ENCODE data around the gene BAG3.

Gene BAG3

GRCh38 chr10:119621078-119621384 lies 30.1 kb upstream of the BAG3 start:
- H3K9me3 Mint-ChIP-seq: no peaks in the 10 kb centered on the region
- H3K36me3 Mint-ChIP-seq (ENCODE audit: low read depth): no peaks in the 10 kb centered on the region
- H3K27ac Mint-ChIP-seq: no peak overlapping the region
- no peak for DNase-seq (ENCODE audit: low spot score)
- H3K4me1 Mint-ChIP-seq (ENCODE audit: low read depth): peaks cover 3% of the 10 kb centered on the region
- no peak overlapping the region for H3K4me3 Mint-ChIP-seq
- peaks cover 12% of the 10 kb centered on the region for H3K27me3 Mint-ChIP-seq (ENCODE audit: low read depth)

GRCh38 chr10:119625570-119626280 lies 25.5 kb upstream of the BAG3 start:
- H3K9me3 Mint-ChIP-seq: no peaks in the 10 kb centered on the region
- no peaks in the 10 kb centered on the region for H3K4me1 Mint-ChIP-seq (ENCODE audit: low read depth)
- no peak for DNase-seq (ENCODE audit: low spot score)
- H3K36me3 Mint-ChIP-seq (ENCODE audit: low read depth): no peaks in the 10 kb centered on the region
- no peak overlapping the region for H3K27ac Mint-ChIP-seq
- no peak overlapping the region for H3K4me3 Mint-ChIP-seq
- H3K27me3 Mint-ChIP-seq (ENCODE audit: low read depth): peaks cover 21% of the 10 kb centered on the region

- H3K9me3 Mint-ChIP-seq: no peaks in the 10 kb centered on the region
- no peaks in the 10 kb centered on the region for H3K4me1 Mint-ChIP-seq (ENCODE audit: low read depth)
- no peak overlapping the region for H3K27ac Mint-ChIP-seq
- H3K27me3 Mint-ChIP-seq (ENCODE audit: low read depth): peaks cover 8% of the 10 kb centered on the region
- H3K4me3 Mint-ChIP-seq: no peak overlapping the region
- no peaks in the 10 kb centered on the region for H3K36me3 Mint-ChIP-seq (ENCODE audit: low read depth)
- DNase-seq (ENCODE audit: low spot score): no peak
These were observed 20.9 kb upstream of the BAG3 start for GRCh38 chr10:119630300-119630699.

GRCh38 chr10:119633538-119634218 lies 17.5 kb upstream of the BAG3 start:
- H3K4me3 Mint-ChIP-seq: no peak overlapping the region

DNA sequence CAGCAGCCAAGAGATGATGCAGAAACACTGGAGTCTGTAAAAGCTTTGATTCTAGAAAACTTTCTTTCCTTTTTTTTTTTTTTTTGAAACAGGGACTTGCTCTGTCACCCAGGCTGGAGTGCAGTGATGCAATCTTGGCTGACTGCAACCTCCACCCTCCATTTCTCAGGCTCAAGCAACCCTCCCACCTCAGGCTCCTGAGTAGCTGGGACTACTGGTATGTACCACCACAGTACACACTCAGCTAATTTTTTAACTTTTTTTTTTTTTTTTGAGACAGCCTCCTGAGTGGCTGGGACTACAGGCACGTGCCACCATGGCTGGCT lies 17.0 kb upstream of the BAG3 start:
- H3K27me3 Mint-ChIP-seq (ENCODE audit: low read depth): peaks cover 26% of the 10 kb centered on the region
- no peak overlapping the region for H3K27ac Mint-ChIP-seq
- no peaks in the 10 kb centered on the region for H3K9me3 Mint-ChIP-seq
- no peaks in the 10 kb centered on the region for H3K4me1 Mint-ChIP-seq (ENCODE audit: low read depth)
- DNase-seq (ENCODE audit: low spot score): no peak
- H3K4me3 Mint-ChIP-seq: no peak overlapping the region
- H3K36me3 Mint-ChIP-seq (ENCODE audit: low read depth): no peaks in the 10 kb centered on the region

More at GRCh38 chr10:119633538-119634218, 17.5 kb upstream of the BAG3 start:
- no peaks in the 10 kb centered on the region for H3K36me3 Mint-ChIP-seq (ENCODE audit: low read depth)
- no peak overlapping the region for H3K27ac Mint-ChIP-seq
- H3K9me3 Mint-ChIP-seq: no peaks in the 10 kb centered on the region
- no peaks in the 10 kb centered on the region for H3K4me1 Mint-ChIP-seq (ENCODE audit: low read depth)
- H3K27me3 Mint-ChIP-seq (ENCODE audit: low read depth): peaks cover 20% of the 10 kb centered on the region
- no peak for DNase-seq (ENCODE audit: low spot score)

DNA sequence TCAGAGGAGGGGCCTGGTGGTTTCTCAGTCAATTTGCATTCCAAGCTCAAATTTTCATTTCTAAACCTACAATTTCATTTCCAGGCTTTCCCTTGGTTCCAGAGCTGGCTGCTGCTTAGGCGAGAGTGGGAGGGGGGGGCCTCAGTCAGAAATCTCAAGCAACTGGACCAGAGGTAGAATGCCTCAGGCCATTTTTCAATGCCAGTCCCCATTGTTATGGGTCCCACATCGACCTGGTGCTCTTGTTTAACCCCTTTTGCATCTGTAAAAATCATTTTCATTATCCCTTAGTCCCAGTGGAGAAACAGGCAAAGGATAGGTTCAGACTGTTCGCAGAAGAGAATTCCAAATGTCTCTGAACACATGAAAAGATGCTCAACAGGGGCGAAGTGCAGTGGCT lies 13.5 kb upstream of the BAG3 start:
- Mint-ChIP-seq H3K4me3 (no peak overlapping the region), H3K27me3 (ENCODE audit: low read depth) (peaks cover 47% of the 10 kb centered on the region), H3K27ac (no peak overlapping the region), H3K36me3 (ENCODE audit: low read depth) (no peaks in the 10 kb centered on the region), H3K4me1 (ENCODE audit: low read depth) (peaks cover 9% of the 10 kb centered on the region), H3K9me3 (no peaks in the 10 kb centered on the region)
- no peak for DNase-seq (ENCODE audit: low spot score)

GRCh38 chr10:119638982-119639381 lies 12.2 kb upstream of the BAG3 start:
- no peaks in the 10 kb centered on the region for H3K9me3 Mint-ChIP-seq
- H3K27me3 Mint-ChIP-seq (ENCODE audit: low read depth): peaks cover 58% of the 10 kb centered on the region
- H3K27ac Mint-ChIP-seq: no peak overlapping the region

DNA sequence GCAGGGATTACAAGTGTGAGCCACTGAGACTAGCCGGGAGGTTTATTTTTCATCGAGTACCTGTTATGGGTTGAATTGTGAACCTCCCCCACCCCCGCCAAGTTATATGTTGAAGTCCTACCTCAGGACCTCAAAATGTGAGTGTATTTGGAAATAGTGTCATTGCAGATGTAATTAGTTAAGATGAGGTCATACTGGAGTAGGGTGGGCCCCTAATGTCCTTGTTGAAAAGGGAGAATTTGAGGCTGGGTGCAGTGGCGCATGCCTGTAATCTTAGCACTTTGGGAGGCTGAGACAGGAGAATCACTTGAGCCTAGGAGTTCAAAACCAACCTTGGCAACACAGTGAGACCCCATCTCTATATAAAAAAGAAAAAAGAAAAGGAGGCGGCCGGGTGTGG lies 10.8 kb upstream of the BAG3 start:
- Mint-ChIP-seq H3K36me3 (ENCODE audit: low read depth) (no peaks in the 10 kb centered on the region), H3K27ac (no peak overlapping the region), H3K4me1 (ENCODE audit: low read depth) (peaks cover 21% of the 10 kb centered on the region), H3K27me3 (ENCODE audit: low read depth) (peaks cover 60% of the 10 kb centered on the region), H3K4me3 (no peak overlapping the region), H3K9me3 (no peaks in the 10 kb centered on the region)
- DNase-seq (ENCODE audit: low spot score): no peak

More at GRCh38 chr10:119638982-119639381, 12.2 kb upstream of the BAG3 start:
- no peaks in the 10 kb centered on the region for H3K36me3 Mint-ChIP-seq (ENCODE audit: low read depth)
- H3K4me1 Mint-ChIP-seq (ENCODE audit: low read depth): peaks cover 21% of the 10 kb centered on the region
- no peak overlapping the region for H3K4me3 Mint-ChIP-seq
- no peak for DNase-seq (ENCODE audit: low spot score)

DNA sequence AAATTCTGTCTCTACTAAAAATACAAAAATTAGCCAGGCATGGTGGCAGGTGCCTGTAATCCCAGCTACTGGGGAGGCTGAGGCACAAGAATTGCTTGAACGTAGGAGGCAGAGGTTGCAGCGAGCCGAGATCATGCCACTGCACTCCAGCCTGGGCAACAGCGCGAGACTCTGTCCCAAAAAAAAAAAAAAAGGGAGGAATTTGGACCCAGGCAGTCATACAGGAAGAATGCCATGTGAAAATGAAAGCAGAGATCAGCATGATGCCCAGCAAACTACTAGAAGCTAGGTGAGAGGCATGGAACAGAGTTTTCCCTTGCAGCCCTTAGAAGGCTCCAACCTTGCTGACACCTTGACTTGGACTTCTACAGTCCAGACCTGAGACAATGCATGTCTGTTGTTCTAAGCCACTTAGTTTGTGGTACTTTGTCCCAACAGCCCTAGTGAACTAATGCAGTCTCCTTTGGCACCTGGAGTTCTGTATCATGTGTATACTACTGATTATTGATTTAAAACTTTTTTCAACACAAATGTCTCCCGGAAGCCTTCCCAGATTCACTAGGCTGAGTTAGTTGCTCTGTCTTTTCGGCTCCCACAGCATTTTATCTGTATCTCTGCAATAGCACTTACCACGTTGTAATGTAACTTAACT lies 10.2 kb upstream of the BAG3 start:
- H3K27me3 Mint-ChIP-seq (ENCODE audit: low read depth): peaks cover 57% of the 10 kb centered on the region
- no peaks in the 10 kb centered on the region for H3K36me3 Mint-ChIP-seq (ENCODE audit: low read depth)
- no peak overlapping the region for H3K27ac Mint-ChIP-seq
- no peak for DNase-seq (ENCODE audit: low spot score)
- H3K4me3 Mint-ChIP-seq: no peak overlapping the region
- peaks cover 21% of the 10 kb centered on the region for H3K4me1 Mint-ChIP-seq (ENCODE audit: low read depth)
- H3K9me3 Mint-ChIP-seq: no peaks in the 10 kb centered on the region

GRCh38 chr10:119642556-119643111 lies 8.5 kb upstream of the BAG3 start:
- H3K36me3 Mint-ChIP-seq (ENCODE audit: low read depth): no peaks in the 10 kb centered on the region
- H3K4me3 Mint-ChIP-seq: peak overlapping the region; percentile 60
- peaks cover 21% of the 10 kb centered on the region for H3K4me1 Mint-ChIP-seq (ENCODE audit: low read depth)
- H3K27me3 Mint-ChIP-seq (ENCODE audit: low read depth): peaks cover 63% of the 10 kb centered on the region
- H3K9me3 Mint-ChIP-seq: no peaks in the 10 kb centered on the region
- H3K27ac Mint-ChIP-seq: peak overlapping the region; percentile 26
- peak; percentile 30 for DNase-seq (ENCODE audit: low spot score)

GRCh38 chr10:119643306-119644204 lies 7.6 kb upstream of the BAG3 start:
- H3K9me3 Mint-ChIP-seq: no peaks in the 10 kb centered on the region
- peaks cover 21% of the 10 kb centered on the region for H3K4me1 Mint-ChIP-seq (ENCODE audit: low read depth)
- no peak for DNase-seq (ENCODE audit: low spot score)
- no peaks in the 10 kb centered on the region for H3K36me3 Mint-ChIP-seq (ENCODE audit: low read depth)
- peak overlapping the region; percentile 4 for H3K4me3 Mint-ChIP-seq
- H3K27ac Mint-ChIP-seq: no peak overlapping the region
- peaks cover 59% of the 10 kb centered on the region for H3K27me3 Mint-ChIP-seq (ENCODE audit: low read depth)

- no peak for DNase-seq (ENCODE audit: low spot score)
- peaks cover 21% of the 10 kb centered on the region for H3K4me1 Mint-ChIP-seq (ENCODE audit: low read depth)
- no peaks in the 10 kb centered on the region for H3K36me3 Mint-ChIP-seq (ENCODE audit: low read depth)
- H3K4me3 Mint-ChIP-seq: no peak overlapping the region
- peaks cover 51% of the 10 kb centered on the region for H3K27me3 Mint-ChIP-seq (ENCODE audit: low read depth)
- H3K9me3 Mint-ChIP-seq: no peaks in the 10 kb centered on the region
- H3K27ac Mint-ChIP-seq: no peak overlapping the region
These were observed 6.9 kb upstream of the BAG3 start for GRCh38 chr10:119644205-119644814.

DNA sequence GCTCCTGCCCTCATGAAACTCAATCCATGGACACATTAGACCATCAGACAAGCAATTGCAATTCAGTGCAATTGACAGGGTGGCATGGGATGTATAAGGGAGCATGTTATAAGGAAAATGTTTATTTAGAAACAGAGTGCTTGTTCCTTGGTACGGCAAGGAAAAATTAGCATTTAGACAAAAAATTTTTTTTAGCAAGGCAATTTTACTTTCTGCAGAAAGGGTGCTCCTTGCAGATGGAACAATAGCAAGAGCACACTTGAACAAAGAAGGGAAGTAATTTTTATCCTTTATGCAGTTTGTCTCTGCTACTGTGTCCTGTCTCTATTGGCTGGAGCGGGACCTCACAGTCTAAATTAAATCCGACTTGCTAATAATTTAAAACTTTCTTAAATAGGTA lies 6.2 kb upstream of the BAG3 start:
- H3K27ac Mint-ChIP-seq: no peak overlapping the region
- no peak overlapping the region for H3K4me3 Mint-ChIP-seq
- H3K36me3 Mint-ChIP-seq (ENCODE audit: low read depth): no peaks in the 10 kb centered on the region
- peaks cover 48% of the 10 kb centered on the region for H3K27me3 Mint-ChIP-seq (ENCODE audit: low read depth)
- H3K4me1 Mint-ChIP-seq (ENCODE audit: low read depth): peaks cover 23% of the 10 kb centered on the region
- no peak for DNase-seq (ENCODE audit: low spot score)
- H3K9me3 Mint-ChIP-seq: no peaks in the 10 kb centered on the region

All from T-helper 2 cell treated with Interferon-gamma antibody and Interleukin-4, amounts not matched to agents 5 μg/mL and 100 μg/mL, for 36 hours (primary cell).